ENCODE results near the gene AQP12B.

- TF ChIP-seq EZH2 (IDR thresholded peaks at IDR 0.05; ENCODE audit: insufficient read depth, poor library complexity, severe bottlenecking) (no peak), EZH2phosphoT487 (IDR thresholded peaks at IDR 0.05; ENCODE audit: insufficient read depth, low read depth) (no peak)
Observed at GRCh38 chr2:240648650-240649275, 33.9 kb downstream of the AQP12B start.

All from GM23248 (cell line).